ENCODE measurements around the gene TMEM18.

DNA sequence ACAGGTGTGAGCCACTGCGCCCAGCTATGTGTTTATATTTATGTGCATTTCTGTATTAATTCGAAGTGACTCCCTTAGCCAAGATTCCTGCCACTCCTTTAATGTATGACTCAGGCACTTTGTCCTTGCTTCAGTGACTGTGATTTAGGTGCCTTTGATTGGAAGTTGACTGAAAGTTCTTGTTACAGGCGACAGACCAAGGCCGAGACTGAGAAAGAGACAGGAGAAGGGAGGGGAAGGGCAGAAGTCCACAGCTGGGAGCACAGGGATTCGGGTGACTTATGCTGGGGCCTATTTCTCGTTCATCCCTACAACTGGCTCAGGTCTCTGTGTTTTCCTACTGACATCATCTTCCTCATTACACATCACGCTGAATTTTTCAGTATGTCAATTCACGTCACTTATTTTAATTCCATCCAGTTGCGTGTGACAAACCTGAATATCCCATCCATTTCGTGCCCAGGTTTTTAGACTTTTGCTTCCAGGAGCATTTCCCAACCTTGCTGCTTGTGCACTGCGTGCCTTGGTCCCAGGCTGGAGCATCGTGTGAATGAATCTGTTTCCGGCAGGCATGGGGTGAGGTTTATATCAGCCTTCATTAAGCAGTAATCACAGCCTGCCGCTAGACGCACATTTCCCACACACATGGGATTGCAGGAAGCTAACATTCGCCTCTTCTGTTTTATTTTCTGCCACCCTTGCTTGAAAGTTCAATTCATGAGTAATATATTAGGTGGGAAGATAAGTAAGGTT, 42.4 kb downstream of the TMEM18 start:
- TF ChIP-seq EP300 (conservative IDR thresholded peaks at IDR 0.05; ENCODE audit: poor library complexity, severe bottlenecking), result no peak
- TF ChIP-seq, protein P1, sequence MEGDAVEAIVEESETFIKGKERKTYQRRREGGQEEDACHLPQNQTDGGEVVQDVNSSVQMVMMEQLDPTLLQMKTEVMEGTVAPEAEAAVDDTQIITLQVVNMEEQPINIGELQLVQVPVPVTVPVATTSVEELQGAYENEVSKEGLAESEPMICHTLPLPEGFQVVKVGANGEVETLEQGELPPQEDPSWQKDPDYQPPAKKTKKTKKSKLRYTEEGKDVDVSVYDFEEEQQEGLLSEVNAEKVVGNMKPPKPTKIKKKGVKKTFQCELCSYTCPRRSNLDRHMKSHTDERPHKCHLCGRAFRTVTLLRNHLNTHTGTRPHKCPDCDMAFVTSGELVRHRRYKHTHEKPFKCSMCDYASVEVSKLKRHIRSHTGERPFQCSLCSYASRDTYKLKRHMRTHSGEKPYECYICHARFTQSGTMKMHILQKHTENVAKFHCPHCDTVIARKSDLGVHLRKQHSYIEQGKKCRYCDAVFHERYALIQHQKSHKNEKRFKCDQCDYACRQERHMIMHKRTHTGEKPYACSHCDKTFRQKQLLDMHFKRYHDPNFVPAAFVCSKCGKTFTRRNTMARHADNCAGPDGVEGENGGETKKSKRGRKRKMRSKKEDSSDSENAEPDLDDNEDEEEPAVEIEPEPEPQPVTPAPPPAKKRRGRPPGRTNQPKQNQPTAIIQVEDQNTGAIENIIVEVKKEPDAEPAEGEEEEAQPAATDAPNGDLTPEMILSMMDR (IDR thresholded peaks at IDR 0.05; ENCODE audit: poor library complexity, severe bottlenecking), result no peak
- no peak for TF ChIP-seq SMC3 (conservative IDR thresholded peaks at IDR 0.05; ENCODE audit: poor library complexity)
- no peak for TF ChIP-seq RAD21 (conservative IDR thresholded peaks at IDR 0.05)
- peak; percentile 19 for TF ChIP-seq POLR2AphosphoS5 (IDR thresholded peaks at IDR 0.05)
- TF ChIP-seq, protein P2, sequence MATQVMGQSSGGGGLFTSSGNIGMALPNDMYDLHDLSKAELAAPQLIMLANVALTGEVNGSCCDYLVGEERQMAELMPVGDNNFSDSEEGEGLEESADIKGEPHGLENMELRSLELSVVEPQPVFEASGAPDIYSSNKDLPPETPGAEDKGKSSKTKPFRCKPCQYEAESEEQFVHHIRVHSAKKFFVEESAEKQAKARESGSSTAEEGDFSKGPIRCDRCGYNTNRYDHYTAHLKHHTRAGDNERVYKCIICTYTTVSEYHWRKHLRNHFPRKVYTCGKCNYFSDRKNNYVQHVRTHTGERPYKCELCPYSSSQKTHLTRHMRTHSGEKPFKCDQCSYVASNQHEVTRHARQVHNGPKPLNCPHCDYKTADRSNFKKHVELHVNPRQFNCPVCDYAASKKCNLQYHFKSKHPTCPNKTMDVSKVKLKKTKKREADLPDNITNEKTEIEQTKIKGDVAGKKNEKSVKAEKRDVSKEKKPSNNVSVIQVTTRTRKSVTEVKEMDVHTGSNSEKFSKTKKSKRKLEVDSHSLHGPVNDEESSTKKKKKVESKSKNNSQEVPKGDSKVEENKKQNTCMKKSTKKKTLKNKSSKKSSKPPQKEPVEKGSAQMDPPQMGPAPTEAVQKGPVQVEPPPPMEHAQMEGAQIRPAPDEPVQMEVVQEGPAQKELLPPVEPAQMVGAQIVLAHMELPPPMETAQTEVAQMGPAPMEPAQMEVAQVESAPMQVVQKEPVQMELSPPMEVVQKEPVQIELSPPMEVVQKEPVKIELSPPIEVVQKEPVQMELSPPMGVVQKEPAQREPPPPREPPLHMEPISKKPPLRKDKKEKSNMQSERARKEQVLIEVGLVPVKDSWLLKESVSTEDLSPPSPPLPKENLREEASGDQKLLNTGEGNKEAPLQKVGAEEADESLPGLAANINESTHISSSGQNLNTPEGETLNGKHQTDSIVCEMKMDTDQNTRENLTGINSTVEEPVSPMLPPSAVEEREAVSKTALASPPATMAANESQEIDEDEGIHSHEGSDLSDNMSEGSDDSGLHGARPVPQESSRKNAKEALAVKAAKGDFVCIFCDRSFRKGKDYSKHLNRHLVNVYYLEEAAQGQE (IDR thresholded peaks at IDR 0.05; ENCODE audit: borderline replicate concordance), result no peak

Data from neural cell (in vitro differentiated cells).